K562 (cell line): ENCODE measurements around the gene KIAA1958. TPM values are rescaled to one million over a fixed set of nuclear protein-coding genes. Genes with fewer than 3 reads are reported as not detected.

Source experiments
- ATF1 ChIP-seq, 2 experiments: fragments of 450-650 bp in 1 of 2; IDR thresholded peaks; 2 replicates each; pipeline ENCODE4 v1.6.1; 2016; ENCODE audit warnings: missing compliant biosample characterization in 1 of 2, missing genetic modification characterization in 1 of 2
- ATF7 ChIP-seq: fragments of 450-650 bp; IDR thresholded peaks from 2 replicates; pipeline ENCODE4 v1.7.1; 2014; ENCODE audit warnings: mild to moderate bottlenecking, moderate library complexity
- ELK1 ChIP-seq: sonication (generic); formaldehyde crosslinking; IDR thresholded peaks from 2 replicates; pipeline ENCODE4 v1.8.1; 2022; ENCODE audit warnings: missing genetic modification reagents
- FUS ChIP-seq: fragments of 200-400 bp; formaldehyde crosslinking; optimal IDR thresholded peaks from 2 replicates; pipeline ENCODE3; 2017; ENCODE audit warnings: low read depth, low read length
- GMEB1 ChIP-seq: fragments of 250-450 bp; sonication (Bioruptor Pico); IDR thresholded peaks from 2 replicates; pipeline ENCODE4 v1.4.0; 2020; ENCODE audit warnings: mild to moderate bottlenecking
- IRF2 ChIP-seq: sonication (generic); formaldehyde crosslinking; IDR thresholded peaks from 2 replicates; pipeline ENCODE4 v1.8.1; 2022; ENCODE audit warnings: mild to moderate bottlenecking, missing genetic modification reagents
- L3MBTL2 ChIP-seq: fragments of 450-650 bp; IDR thresholded peaks from 2 replicates; pipeline ENCODE4 v1.6.1; 2016; ENCODE audit warnings: mild to moderate bottlenecking, moderate library complexity
- RAD21 ChIP-seq, 2 experiments: fragments of 250-450 bp in 1 of 2; fragments of 450-650 bp in 1 of 2; sonication (Bioruptor Pico) in 1 of 2; formaldehyde crosslinking in 1 of 2; IDR thresholded peaks in 1 of 2; conservative IDR thresholded peaks in 1 of 2; 2 replicates each; pipeline versions ENCODE4 v1.4.0 to v1.8.0; 2020 to 2022; ENCODE audit warnings: mild to moderate bottlenecking in 2 of 2, moderate library complexity in 1 of 2
- RREB1 ChIP-seq: fragments of 250-450 bp; sonication (Bioruptor Pico); IDR thresholded peaks from 2 replicates; pipeline ENCODE4 v1.4.0; 2020
- THRB ChIP-seq: fragments of 450-650 bp; formaldehyde crosslinking; conservative IDR thresholded peaks from 2 replicates; pipeline ENCODE4 v1.4.0; 2022; ENCODE audit warnings: mild to moderate bottlenecking, missing genetic modification characterization
- TSC22D4 ChIP-seq: fragments of 450-650 bp; IDR thresholded peaks from 2 replicates; pipeline ENCODE4 v1.6.1; 2016; ENCODE audit warnings: missing genetic modification characterization, missing biosample characterization, control low read depth
- ZNF717 ChIP-seq: fragments of 250-450 bp; sonication (Bioruptor Pico); IDR thresholded peaks from 2 replicates; pipeline ENCODE4 v1.5.0; 2021
- ZNF79 ChIP-seq: fragments of 250-450 bp; sonication (Bioruptor Pico); IDR thresholded peaks from 2 replicates; pipeline ENCODE4 v1.4.0; 2020; ENCODE audit warnings: low read depth, mild to moderate bottlenecking, moderate library complexity
- polyA plus RNA-seq, 8 experiments: library from polyadenylated mRNA; depleted of rRNA in 4 of 8; stranded (reverse) in 5 of 8; unstranded in 3 of 8; fragments of >200 nt; fragmentation: Nextera tagmentation in 2 of 8; fragmentation: Illumina TruSeq in 1 of 8; extraction: Ambion mirVana in 2 of 8; extraction: Trizol in 1 of 8; gene quantifications; 2 replicates each; pipeline versions ENCODE4 v1.2.1 to v1.2.3, GENCODE V29; 2011 to 2014; ENCODE audit warnings: inconsistent platforms in 1 of 8, missing spikeins in 1 of 8
- total RNA-seq, 7 experiments: library from RNA; depleted of rRNA in 6 of 7; stranded (reverse); fragments of >200 nt in 6 of 7; fragmentation: Illumina TruSeq in 2 of 7; extraction: Trizol in 2 of 7; gene quantifications; 2 replicates each; pipeline versions ENCODE4 v1.2.1 to v1.2.3, GENCODE V29; 2011 to 2021; ENCODE audit warnings: low replicate concordance in 1 of 7

The KIAA1958 gene
- total and polyA plus RNA-seq, 9 of the 15 experiments (the other 6 are each of a cell fraction or from before 2014, with no cell fraction given), result 1.1 to 16.0 (median 10.1) TPM

- peak in 1 of 2 experiments; percentile 22; a peak in 2 of 4 replicates for TF ChIP-seq RAD21 (CRISPR knock-in tag; conservative IDR thresholded peaks at IDR 0.05 in 1 of 2, IDR thresholded peaks at IDR 0.05 in 1 of 2)
- TF ChIP-seq GMEB1 (CRISPR knock-in tag), result peak; percentile 55; the same call in 1 of the 2 replicates
- TF ChIP-seq IRF2 (CRISPR knock-in tag), result no peak
- TF ChIP-seq ELK1, result no peak
- TF ChIP-seq ZNF79, result no peak
- peak; percentile 68; the same call in 1 of the 2 replicates for TF ChIP-seq L3MBTL2
- no peak for TF ChIP-seq TSC22D4 (tag)
- TF ChIP-seq FUS, result no peak
- TF ChIP-seq ATF1 (CRISPR knock-in tag; IDR thresholded peaks at IDR 0.05), result no peak
- no peak for TF ChIP-seq ATF1 (tag; IDR thresholded peaks at IDR 0.05)
- no peak for TF ChIP-seq ZNF717 (CRISPR knock-in tag)
- no peak for TF ChIP-seq THRB (CRISPR knock-in tag)
- no peak for TF ChIP-seq RREB1
- peak; percentile 51; the same call in 1 of the 2 replicates for TF ChIP-seq ATF7
Observed at GRCh38 chr9:112487008-112487798, 576 bp downstream of the KIAA1958 start (continued).
